ENCODE data around the gene COL19A1.

COL19A1 gene

DNA sequence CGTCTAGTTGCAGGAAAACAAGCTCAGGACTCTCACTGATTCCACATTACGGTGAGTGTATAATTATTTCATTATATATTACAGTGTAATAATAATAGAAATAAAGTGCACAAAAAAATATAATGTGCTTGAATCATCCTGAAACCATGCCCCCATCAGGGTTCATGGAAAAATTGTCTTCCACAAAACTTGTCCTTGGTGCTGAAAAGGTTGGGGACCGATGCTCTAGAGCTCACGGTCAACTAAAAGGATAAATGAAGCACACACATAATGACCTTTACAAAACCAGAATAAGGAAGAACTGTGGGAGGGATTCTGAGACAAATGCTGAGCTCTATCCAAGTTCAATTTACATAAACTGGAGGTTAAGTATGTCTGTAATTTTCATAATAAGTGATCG lies 194.3 kb downstream of the COL19A1 start:
- no peak for DNase-seq (ENCODE audit: low spot score)

DNA sequence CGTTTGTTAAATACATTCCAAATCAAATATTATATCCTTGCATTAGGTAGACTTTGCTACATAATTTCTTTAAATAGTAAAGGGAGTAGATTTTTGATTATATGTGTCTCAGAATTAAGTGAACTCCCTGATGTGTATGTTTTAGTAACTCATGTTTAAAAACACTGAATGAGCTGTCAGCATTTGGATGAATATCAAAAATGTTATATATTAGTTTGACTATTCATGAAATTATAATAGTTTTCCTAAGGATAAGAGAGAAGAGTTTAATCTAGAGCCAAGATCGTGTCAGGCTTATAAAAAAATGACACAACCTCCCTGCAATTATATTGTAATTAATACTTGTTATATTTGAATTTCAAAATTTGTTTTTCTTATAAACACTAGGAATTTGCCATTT lies 195.2 kb downstream of the COL19A1 start:
- DNase-seq (ENCODE audit: low spot score), result no peak

GRCh38 chr6:70062010-70062409 lies 195.7 kb downstream of the COL19A1 start:
- DNase-seq (ENCODE audit: low spot score), result no peak

DNA sequence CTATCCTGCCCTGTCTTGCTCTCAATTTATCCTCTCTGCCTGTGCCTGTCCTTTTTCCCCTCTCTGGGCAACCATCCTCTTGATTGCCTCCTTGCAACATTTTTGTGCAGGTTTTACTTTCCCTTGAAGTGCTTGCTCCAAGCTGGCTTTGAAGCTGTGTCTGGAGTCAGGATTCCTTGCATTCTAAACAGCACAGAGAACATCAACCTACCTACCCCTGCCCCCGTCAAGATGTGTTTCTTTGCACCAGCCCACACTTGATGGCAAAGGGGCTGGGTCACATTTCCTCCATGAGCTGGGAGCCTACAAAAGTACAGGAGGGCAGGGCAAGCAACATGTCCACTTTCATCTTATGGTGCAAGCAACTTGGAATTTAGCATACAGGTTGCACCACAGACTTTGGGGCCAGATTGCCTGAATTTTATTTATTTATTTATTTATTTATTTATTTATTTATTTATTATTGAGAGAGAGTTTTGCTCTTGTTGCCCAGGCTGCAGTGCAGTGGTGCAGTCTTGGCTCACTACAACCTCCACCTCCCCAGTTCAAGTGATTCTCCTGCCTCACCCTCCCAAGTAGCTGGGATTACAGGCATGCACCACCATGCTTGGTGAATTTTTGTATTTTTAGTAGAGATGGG lies 206.3 kb downstream of the COL19A1 start:
- no peak for DNase-seq (ENCODE audit: low spot score)

GRCh38 chr6:70073637-70074036 lies 207.3 kb downstream of the COL19A1 start:
- no peak for DNase-seq (ENCODE audit: low spot score)

GRCh38 chr6:70079241-70079640 lies 212.9 kb downstream of the COL19A1 start:
- DNase-seq (ENCODE audit: low spot score), result no peak

GRCh38 chr6:70080443-70081070 lies 214.2 kb downstream of the COL19A1 start:
- no peak for DNase-seq (ENCODE audit: low spot score)

GRCh38 chr6:70082830-70083229 lies 216.5 kb downstream of the COL19A1 start:
- DNase-seq (ENCODE audit: low spot score), result no peak

GRCh38 chr6:70086806-70087205 lies 220.4 kb downstream of the COL19A1 start:
- DNase-seq (ENCODE audit: low spot score), result no peak

DNA sequence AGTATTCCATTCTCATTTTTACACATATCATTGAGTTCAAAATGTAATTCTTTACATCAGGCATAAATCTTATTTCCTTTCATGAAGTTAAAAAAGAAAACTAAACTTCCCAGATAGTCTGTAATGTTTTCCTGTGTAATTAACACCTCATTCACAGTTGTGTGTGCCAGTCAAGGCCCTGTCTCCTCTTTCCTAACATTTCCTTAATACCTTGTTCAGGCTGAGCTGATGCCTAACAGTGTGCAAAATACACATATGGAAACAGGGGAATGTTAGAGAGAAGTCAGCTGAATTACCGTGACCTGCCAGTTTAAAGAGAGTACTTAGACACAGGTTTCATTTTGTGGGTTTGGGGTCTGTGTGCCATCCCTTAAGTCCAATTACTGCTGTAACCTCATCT lies 227.8 kb downstream of the COL19A1 start:
- DNase-seq (ENCODE audit: low spot score), result no peak

GRCh38 chr6:70099732-70100131 lies 233.4 kb downstream of the COL19A1 start:
- DNase-seq (ENCODE audit: low spot score), result no peak

DNA sequence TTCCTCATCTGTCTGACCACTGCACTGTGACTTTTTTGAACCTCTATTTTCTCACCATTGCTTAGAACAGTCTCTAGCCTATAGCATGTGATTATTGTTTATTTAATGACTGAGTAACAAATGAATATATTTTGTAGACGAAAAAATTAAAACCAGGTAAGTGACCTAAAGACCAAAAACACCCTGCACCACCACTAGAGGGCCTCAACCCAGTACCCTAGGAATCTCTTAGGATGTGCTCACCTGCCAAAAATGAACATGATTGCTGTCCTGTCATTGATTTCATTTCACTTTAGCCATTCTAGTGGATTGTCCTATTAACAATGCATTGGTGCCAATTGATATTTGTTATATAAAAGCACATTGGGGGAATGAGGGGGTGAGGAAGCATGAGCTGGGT lies 237.4 kb downstream of the COL19A1 start:
- DNase-seq (ENCODE audit: low spot score), result no peak

DNA sequence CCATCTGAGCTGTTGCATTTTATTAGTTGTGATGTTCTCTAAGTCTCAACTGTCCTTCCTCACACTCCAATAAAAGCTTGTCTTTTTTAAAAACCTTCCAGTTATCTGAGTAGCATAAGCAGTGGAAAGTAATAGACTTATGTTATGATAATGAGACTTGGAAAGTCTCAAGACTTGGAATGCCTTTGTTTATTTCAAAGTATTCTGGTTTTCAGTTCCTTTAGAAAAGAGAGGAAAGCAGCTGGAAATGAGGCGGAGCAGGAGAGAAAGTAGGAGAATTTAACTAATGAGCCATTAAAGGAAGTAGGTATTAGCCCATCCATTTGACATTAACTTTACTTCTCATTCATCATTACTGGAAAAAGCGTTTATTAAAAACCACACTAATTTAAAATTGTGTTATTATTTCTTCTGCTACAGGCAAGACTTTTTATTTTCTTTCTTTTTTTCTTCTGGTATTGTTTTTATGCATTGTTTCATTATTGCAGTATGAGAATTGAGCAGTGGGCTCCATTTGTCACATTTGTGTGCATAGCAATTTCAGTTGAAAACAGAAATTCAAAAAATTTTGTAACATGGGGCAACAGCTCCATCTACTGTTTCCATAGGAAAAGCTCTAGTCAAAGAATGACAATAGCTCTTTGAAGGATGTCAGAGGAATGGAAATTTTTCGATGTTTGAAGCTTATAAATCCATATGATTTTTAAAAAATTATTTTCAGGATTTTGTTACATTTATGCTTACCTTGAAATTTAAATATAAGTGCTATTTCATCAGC lies 241.7 kb downstream of the COL19A1 start:
- peak; percentile 19 for DNase-seq (ENCODE audit: low spot score)

- no peak for DNase-seq (ENCODE audit: low spot score)
Measured at GRCh38 chr6:70110126-70111022, 244.0 kb downstream of the COL19A1 start.

- DNase-seq (ENCODE audit: low spot score), result no peak
Measured at GRCh38 chr6:70111737-70112136, 245.4 kb downstream of the COL19A1 start.

GRCh38 chr6:70112716-70113115 lies 246.4 kb downstream of the COL19A1 start:
- no peak for DNase-seq (ENCODE audit: low spot score)

GRCh38 chr6:70113171-70113570 lies 246.8 kb downstream of the COL19A1 start:
- DNase-seq (ENCODE audit: low spot score), result no peak

GRCh38 chr6:70118670-70119069 lies 252.3 kb downstream of the COL19A1 start:
- no peak for DNase-seq (ENCODE audit: low spot score)

GRCh38 chr6:70119218-70119835 lies 253.0 kb downstream of the COL19A1 start:
- DNase-seq (ENCODE audit: low spot score), result no peak

- no peak for DNase-seq (ENCODE audit: low spot score)
Measured at GRCh38 chr6:70124443-70124842, 258.1 kb downstream of the COL19A1 start.

DNA sequence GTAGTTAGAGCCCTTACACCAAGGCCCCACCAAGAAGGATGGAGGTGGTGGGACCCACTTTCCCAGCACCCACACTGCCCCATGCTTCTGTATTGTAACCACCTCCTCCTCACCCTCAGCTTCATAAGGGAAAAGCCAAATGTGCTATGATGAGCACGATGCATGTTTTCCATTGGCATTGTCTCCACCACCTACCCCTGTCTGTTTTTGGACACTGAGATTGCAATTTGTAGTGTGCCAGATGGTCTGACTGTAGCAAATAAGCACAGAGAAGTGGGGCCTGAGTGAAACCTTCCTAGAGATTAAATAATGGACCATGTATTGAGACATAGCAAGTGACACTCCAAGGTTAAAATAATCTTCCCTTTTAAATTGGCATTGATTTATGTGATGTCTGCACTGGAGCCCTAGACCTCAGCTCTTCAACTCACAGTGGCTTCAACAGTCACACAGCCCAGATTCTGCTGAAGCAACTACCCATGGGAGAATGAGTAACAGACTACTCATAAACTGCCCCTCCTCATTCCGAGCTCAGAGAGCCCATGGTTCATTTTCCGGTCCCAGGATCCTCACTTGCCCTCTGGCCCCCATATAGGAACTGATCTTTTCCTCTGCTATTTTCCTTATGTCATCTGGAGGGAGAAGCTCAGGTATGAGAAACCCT lies 258.7 kb downstream of the COL19A1 start:
- DNase-seq (ENCODE audit: low spot score), result no peak
